K562 (cell line): ENCODE results near the gene ZNF865. TPM values are rescaled to one million over a fixed set of nuclear protein-coding genes. Genes with fewer than 3 reads are reported as not detected.

Source experiments
- ATF7 ChIP-seq: fragments of 450-650 bp; IDR thresholded peaks from 2 replicates; pipeline ENCODE4 v1.7.1; 2014; ENCODE audit warnings: mild to moderate bottlenecking, moderate library complexity
- BMI1 ChIP-seq: fragments of 150-350 bp; IDR thresholded peaks from 2 replicates; pipeline ENCODE4 v1.6.1; 2014; ENCODE audit warnings: low read length
- COPS2 ChIP-seq: fragments of 450-650 bp; conservative IDR thresholded peaks from 2 replicates; pipeline ENCODE4 v1.6.1; 2016; ENCODE audit warnings: mild to moderate bottlenecking, moderate library complexity
- CREB1 ChIP-seq, 2 experiments: sonication (generic) in 1 of 2; formaldehyde crosslinking in 1 of 2; IDR thresholded peaks; 2 replicates each; pipeline versions ENCODE4 v1.6.1 to v1.8.0; 2012 to 2022; ENCODE audit warnings: inconsistent platforms in 1 of 2, mild to moderate bottlenecking in 1 of 2, missing genetic modification reagents in 1 of 2, moderate library complexity in 1 of 2
- CREM ChIP-seq: IDR thresholded peaks from 2 replicates; pipeline ENCODE4 v1.6.1; 2014; ENCODE audit warnings: antibody characterized with exemption, low read depth
- ESRRA ChIP-seq: fragments of 450-650 bp; IDR thresholded peaks from 2 replicates; pipeline ENCODE4 v1.6.1; 2014; ENCODE audit warnings: low read depth, mild to moderate bottlenecking, moderate library complexity, borderline replicate concordance
- HDAC2 ChIP-seq: fragments of 450-650 bp; IDR thresholded peaks from 2 replicates; pipeline ENCODE4 v1.6.1; 2016; ENCODE audit warnings: mild to moderate bottlenecking
- HDAC6 ChIP-seq: IDR thresholded peaks from 2 replicates; pipeline ENCODE4 v1.6.1; 2012; ENCODE audit warnings: low read depth, mild to moderate bottlenecking, control low read depth, inconsistent platforms, low read length, moderate library complexity
- HMGN3 ChIP-seq: IDR thresholded peaks from 2 replicates; pipeline ENCODE4 v1.6.1; 2011; ENCODE audit warnings: borderline replicate concordance, low read depth, mild to moderate bottlenecking, mixed read lengths, low read length; ENCODE audit not compliant: insufficient read length; ENCODE audit errors: extremely low read depth
- HMGXB4 ChIP-seq: sonication (generic); formaldehyde crosslinking; IDR thresholded peaks from 2 replicates; pipeline ENCODE4 v1.8.1; 2023; ENCODE audit warnings: mild to moderate bottlenecking, missing genetic modification reagents
- L3MBTL2 ChIP-seq: fragments of 450-650 bp; IDR thresholded peaks from 2 replicates; pipeline ENCODE4 v1.6.1; 2016; ENCODE audit warnings: mild to moderate bottlenecking, moderate library complexity
- NFIC ChIP-seq: fragments of 450-650 bp; IDR thresholded peaks from 2 replicates; pipeline ENCODE4 v1.6.1; 2017; ENCODE audit warnings: mild to moderate bottlenecking, inconsistent platforms
- NRF1 ChIP-seq, 2 experiments: fragments of 450-650 bp; IDR thresholded peaks in 1 of 2; conservative IDR thresholded peaks in 1 of 2; 2 replicates each; pipeline ENCODE4 v1.6.1; 2014; ENCODE audit warnings: mild to moderate bottlenecking in 2 of 2
- RBFOX2 ChIP-seq: fragments of 200-400 bp; formaldehyde crosslinking; IDR thresholded peaks from 2 replicates; pipeline ENCODE4 v1.6.1; 2017; ENCODE audit warnings: low read depth, mild to moderate bottlenecking, low read length, moderate library complexity
- TFAP4 ChIP-seq: sonication (generic); formaldehyde crosslinking; IDR thresholded peaks from 2 replicates; pipeline ENCODE4 v1.8.0; 2022; ENCODE audit warnings: missing genetic modification reagents, mild to moderate bottlenecking, moderate library complexity, borderline replicate concordance
- XRCC5 ChIP-seq: fragments of 200-400 bp; formaldehyde crosslinking; IDR thresholded peaks from 2 replicates; pipeline ENCODE4 v1.6.1; 2017; ENCODE audit warnings: low read depth, mild to moderate bottlenecking, low read length
- ZBTB33 ChIP-seq: sonication (generic); formaldehyde crosslinking; IDR thresholded peaks from 2 replicates; pipeline ENCODE4 v1.8.1; 2023; ENCODE audit warnings: mild to moderate bottlenecking, missing genetic modification reagents
- ZEB2 ChIP-seq: fragments of 450-650 bp; IDR thresholded peaks from 2 replicates; pipeline ENCODE4 v1.6.1; 2016
- ZFP36 ChIP-seq: fragments of 150-350 bp; IDR thresholded peaks from 2 replicates; pipeline ENCODE4 v1.6.1; 2018; ENCODE audit warnings: low read length, low read depth; ENCODE audit not compliant: partially characterized antibody
- ZNF124 ChIP-seq: sonication (generic); formaldehyde crosslinking; IDR thresholded peaks from 2 replicates; pipeline ENCODE4 v1.8.1; 2022; ENCODE audit warnings: missing genetic modification reagents
- ZNF263 ChIP-seq: sonication (generic); formaldehyde crosslinking; IDR thresholded peaks from 2 replicates; pipeline ENCODE4 v1.8.0; 2022; ENCODE audit warnings: mild to moderate bottlenecking, missing genetic modification reagents, borderline replicate concordance
- ZNF511 ChIP-seq: sonication (generic); formaldehyde crosslinking; IDR thresholded peaks from 2 replicates; pipeline ENCODE4 v1.8.0; 2022; ENCODE audit warnings: mild to moderate bottlenecking, missing genetic modification reagents
- polyA plus RNA-seq, 8 experiments: library from polyadenylated mRNA; depleted of rRNA in 4 of 8; stranded (reverse) in 5 of 8; unstranded in 3 of 8; fragments of >200 nt; fragmentation: Nextera tagmentation in 2 of 8; fragmentation: Illumina TruSeq in 1 of 8; extraction: Ambion mirVana in 2 of 8; extraction: Trizol in 1 of 8; gene quantifications; 2 replicates each; pipeline versions ENCODE4 v1.2.1 to v1.2.3, GENCODE V29; 2011 to 2014; ENCODE audit warnings: inconsistent platforms in 1 of 8, missing spikeins in 1 of 8
- total RNA-seq, 7 experiments: library from RNA; depleted of rRNA in 6 of 7; stranded (reverse); fragments of >200 nt in 6 of 7; fragmentation: Illumina TruSeq in 2 of 7; extraction: Trizol in 2 of 7; gene quantifications; 2 replicates each; pipeline versions ENCODE4 v1.2.1 to v1.2.3, GENCODE V29; 2011 to 2021; ENCODE audit warnings: low replicate concordance in 1 of 7
- TF ChIP-seq, protein P1 (sequence below): fragments of 250-450 bp; sonication (Bioruptor Pico); IDR thresholded peaks from 2 replicates; pipeline ENCODE4 v1.8.0; 2021; ENCODE audit warnings: borderline replicate concordance, mild to moderate bottlenecking, moderate library complexity; ENCODE audit not compliant: poor library complexity, severe bottlenecking

ZNF865 gene
- total and polyA plus RNA-seq, 9 of the 15 experiments (the other 6 are each of a cell fraction or from before 2014, with no cell fraction given): 0.40 to 18.8 (median 1.6) TPM; not detected in 2

DNA sequence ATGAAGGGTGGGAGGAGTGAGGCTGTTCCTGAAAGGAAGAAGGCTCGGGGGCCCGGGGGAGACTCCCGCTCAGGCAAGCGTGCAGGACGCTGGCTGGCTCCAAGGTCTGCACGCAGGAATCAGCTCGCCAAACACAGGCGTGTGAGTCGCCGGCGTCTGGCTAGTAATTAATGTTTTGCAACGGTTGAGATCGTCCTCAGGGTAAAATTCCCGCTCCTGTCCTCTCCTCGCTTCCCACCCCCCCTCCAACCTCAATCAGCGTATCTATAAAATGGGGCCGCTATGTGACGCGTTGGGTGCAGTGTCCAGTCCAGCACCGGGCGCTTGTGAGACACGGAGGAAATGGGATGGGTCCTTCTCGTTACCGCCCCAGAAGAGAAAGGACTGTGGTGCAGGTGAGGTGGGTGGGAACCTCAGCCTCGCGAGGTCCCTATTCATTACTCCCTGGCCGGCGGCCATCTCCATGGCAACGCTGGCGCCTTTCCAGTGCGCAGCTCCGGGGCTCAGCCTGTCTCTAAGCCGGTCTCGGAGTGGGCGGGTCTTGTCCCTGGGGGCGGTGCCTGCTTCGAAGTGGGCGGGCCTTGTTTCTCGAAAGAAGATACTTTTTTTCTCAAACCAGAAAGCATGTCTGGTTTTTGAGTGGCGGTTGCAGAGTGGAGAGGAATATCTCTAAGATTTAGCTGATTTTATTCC, 18.3 kb upstream of the ZNF865 start (continued):
- TF ChIP-seq HDAC6 (no peak), HMGN3 (no peak), RBFOX2 (0 out of 2 replicates have a peak, but pooled peaks have one; percentile 17), ZNF263 (CRISPR knock-in tag) (0 out of 2 replicates have a peak, but pooled peaks have one; percentile 42), CREB1 (IDR thresholded peaks at IDR 0.05) (no peak), CREB1 (CRISPR knock-in tag; IDR thresholded peaks at IDR 0.05) (peak; percentile 55; the same call in 1 of the 2 replicates), ESRRA (peak; percentile 13; the same call in 1 of the 2 replicates), HMGXB4 (no peak), ZFP36 (no peak), ZBTB33 (CRISPR knock-in tag) (0 out of 2 replicates have a peak, but pooled peaks have one; percentile 16), NRF1 (conservative IDR thresholded peaks at IDR 0.05 in 1 of 2, IDR thresholded peaks at IDR 0.05 in 1 of 2) (peak; percentile 92 to 93), ZEB2 (no peak), L3MBTL2 (peak; percentile 12; the same call in 1 of the 2 replicates), CREM (peak; percentile 53; the same call in 1 of the 2 replicates), BMI1 (peak; percentile 87), ZNF124 (no peak), XRCC5 (no peak), ATF7 (peak; percentile 28; the same call in 1 of the 2 replicates), HDAC2 (0 out of 2 replicates have a peak, but pooled peaks have one; percentile 45), COPS2 (no peak), TFAP4 (CRISPR knock-in tag) (peak; percentile 56; the same call in 1 of the 2 replicates), NFIC (peak; percentile 96), ZNF511 (no peak)
- TF ChIP-seq, protein P1, sequence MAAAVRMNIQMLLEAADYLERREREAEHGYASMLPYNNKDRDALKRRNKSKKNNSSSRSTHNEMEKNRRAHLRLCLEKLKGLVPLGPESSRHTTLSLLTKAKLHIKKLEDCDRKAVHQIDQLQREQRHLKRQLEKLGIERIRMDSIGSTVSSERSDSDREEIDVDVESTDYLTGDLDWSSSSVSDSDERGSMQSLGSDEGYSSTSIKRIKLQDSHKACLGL (CRISPR knock-in tag): no peak
